Measurements from ENCODE around the gene CAPN7. TPM values are rescaled to one million over a fixed set of nuclear protein-coding genes. Genes with fewer than 3 reads are reported as not detected.

CAPN7 gene
- total and polyA plus RNA-seq, 10 donors = 10.8 to 72.3 (median 48.8) TPM

GRCh38 chr3:15198686-15199085, 7.4 kb upstream of the CAPN7 start:
- no peak for TF ChIP-seq CTCF (IDR thresholded peaks at IDR 0.05 in 8 of 11, conservative IDR thresholded peaks at IDR 0.05 in 3 of 11)
- no peak for TF ChIP-seq POLR2AphosphoS5 (IDR thresholded peaks at IDR 0.05)
- TF ChIP-seq POLR2A (IDR thresholded peaks at IDR 0.05) = no peak
- intact Hi-C loops (cut with DNase I; ENCODE audit: low total_unique reads) = no loop called here
- H3K9me3 ChIP-seq = no peaks in the 10 kb centered on the region
- H3K27me3 ChIP-seq (replicated peaks in 1 of 7) = no peaks in the 10 kb centered on the region
- H3K4me1 ChIP-seq = peaks cover 0 to 8% (median 7%) of the 10 kb centered on the region in 6 donors
- no peak for DNase-seq
- H3K36me3 ChIP-seq = no peaks in the 10 kb centered on the region
- no peak overlapping the region for H3K4me3 ChIP-seq
- H3K27ac ChIP-seq = no peak overlapping the region
- WGBS, 5 donors = 65 to 70% (median 66%) methylated on average over 3 of the region's 3 CpGs

GRCh38 chr3:15199493-15200105, 6.4 kb upstream of the CAPN7 start:
- Histone ChIP-seq H3K9me3 (no peaks in the 10 kb centered on the region), H3K27ac (no peak overlapping the region), H3K4me3 (no peak overlapping the region), H3K27me3 (replicated peaks in 1 of 7) (no peaks in the 10 kb centered on the region), H3K4me1 (peaks cover 0 to 8% (median 7%) of the 10 kb centered on the region in 6 donors), H3K36me3 (no peaks in the 10 kb centered on the region)
- WGBS, 5 donors = 71 to 78% (median 74%) methylated on average over 10 of the region's 10 CpGs
- intact Hi-C loops (cut with DNase I; ENCODE audit: low total_unique reads) = loop anchor here (5.0 to 10.0 kb wide), 2 partner anchors 203 to 365 kb away; no protein-coding TSS in a partner anchor
- TF ChIP-seq POLR2AphosphoS5 (IDR thresholded peaks at IDR 0.05) = no peak
- no peak for TF ChIP-seq CTCF (IDR thresholded peaks at IDR 0.05 in 8 of 11, conservative IDR thresholded peaks at IDR 0.05 in 3 of 11)
- no peak for TF ChIP-seq POLR2A (IDR thresholded peaks at IDR 0.05)
- DNase-seq = no peak

GRCh38 chr3:15204005-15204404, 2.0 kb upstream of the CAPN7 start:
- no peak for TF ChIP-seq POLR2AphosphoS5 (IDR thresholded peaks at IDR 0.05)
- TF ChIP-seq CTCF (IDR thresholded peaks at IDR 0.05 in 8 of 11, conservative IDR thresholded peaks at IDR 0.05 in 3 of 11) = no peak
- TF ChIP-seq POLR2A (IDR thresholded peaks at IDR 0.05) = no peak
- intact Hi-C loops (cut with DNase I; ENCODE audit: low total_unique reads) = loop anchor here (5.0 to 10.0 kb wide), 2 partner anchors 198 to 361 kb away; no protein-coding TSS in a partner anchor
- no peak overlapping the region for H3K4me3 ChIP-seq
- H3K36me3 ChIP-seq = peaks cover 0 to 2% (median 0%) of the 10 kb centered on the region in 6 donors
- peaks cover 13 to 42% (median 34%) of the 10 kb centered on the region in 6 donors for H3K4me1 ChIP-seq
- 77 to 91% (median 89%) methylated on average over 3 of the region's 3 CpGs for WGBS, 5 donors
- no peaks in the 10 kb centered on the region for H3K27me3 ChIP-seq (replicated peaks in 1 of 7)
- no peak overlapping the region for H3K27ac ChIP-seq
- DNase-seq = no peak
- H3K9me3 ChIP-seq = no peaks in the 10 kb centered on the region

- Histone ChIP-seq H3K36me3 (peaks cover 0 to 16% (median 0%) of the 10 kb centered on the region in 6 donors), H3K4me1 (peaks cover 18 to 57% (median 46%) of the 10 kb centered on the region in 6 donors), H3K27ac (peak overlapping the region; percentile 95 to 99 (median 96)), H3K27me3 (replicated peaks in 1 of 7) (no peaks in the 10 kb centered on the region), H3K4me3 (peak overlapping the region; percentile 59 to 98 (median 88)), H3K9me3 (no peaks in the 10 kb centered on the region)
- DNase-seq = no peak
- peak in 1 of 11 experiments; percentile 27 for TF ChIP-seq CTCF (IDR thresholded peaks at IDR 0.05 in 8 of 11, conservative IDR thresholded peaks at IDR 0.05 in 3 of 11)
- TF ChIP-seq POLR2A (IDR thresholded peaks at IDR 0.05) = no peak
- TF ChIP-seq POLR2AphosphoS5 (IDR thresholded peaks at IDR 0.05) = no peak
- intact Hi-C loops (cut with DNase I; ENCODE audit: low total_unique reads) = loop anchor here (10.0 kb wide), 1 partner anchor 359 kb away; no protein-coding TSS in a partner anchor
- WGBS, 5 donors = 0 to 2% (median 1%) methylated on average over 3 of the region's 3 CpGs
Measured at GRCh38 chr3:15205482-15205933, 538 bp upstream of the CAPN7 start.
